Right cardiac atrium (tissue), 5 donors: ENCODE data around the gene ARL1. TPM values are rescaled to one million over a fixed set of nuclear protein-coding genes. Genes with fewer than 3 reads are reported as not detected.
"Not testable (repeated sequence)": the region's sequence is repeated elsewhere in the genome, so short reads cannot be mapped to it uniquely, and the experiment has no call there.

Source experiments
- ATAC-seq, 2 donors: fragments of 200-7000 bp; cut with Tn5 transposase; one replicate each; pipeline versions ENCODE4 v1.8.0 to v1.9.1; 2020; ENCODE audit warnings: moderate library complexity in 2 of 2, mild to moderate bottlenecking in 1 of 2
- DNase-seq, 3 donors: peaks; one replicate each; pipeline ENCODE4 v3.0.0-alpha.2; 2020
- H3K27ac ChIP-seq: one replicate; pipeline ENCODE4 v1.5.1; 2013; ENCODE audit warnings: mild to moderate bottlenecking, low read length, control low read depth, moderate library complexity
- H3K27me3 ChIP-seq: one replicate; pipeline ENCODE4 v1.6.1; 2013; ENCODE audit not compliant: control insufficient read depth, insufficient read depth
- H3K4me1 ChIP-seq: one replicate; pipeline ENCODE4 v1.6.1; 2013; ENCODE audit warnings: low read length; ENCODE audit not compliant: control insufficient read depth, insufficient read depth
- H3K4me3 ChIP-seq: one replicate; pipeline ENCODE4 v1.5.1; 2013; ENCODE audit warnings: low read length, control low read depth
- H3K9me3 ChIP-seq: one replicate; pipeline ENCODE4 v1.6.1; 2013; ENCODE audit warnings: low read length; ENCODE audit not compliant: control insufficient read depth
- WGBS: extraction: QIAGEN DNeasy Blood & Tissue Kit; methylation state at CpG from one replicate; pipeline ENCODE4 v1.1.7; 2013; 5-methylcytosine and 5-hydroxymethylcytosine counted together
- intact Hi-C, 4 donors: fragments of 100-400 bp; cut with DNase I; formaldehyde crosslinking; loops; one replicate each; pipeline versions ENCODE4 v1.11.0 to v1.14.0; 2022 to 2023
- polyA plus RNA-seq: library from polyadenylated mRNA; stranded (reverse); fragments of 200-250 nt; gene quantifications from one replicate; pipeline ENCODE4 v1.2.3, GENCODE V29; 2013
- total RNA-seq, 4 donors: library from RNA; stranded (reverse); fragmentation: NEBNext Ultra II Directional; extraction: Animal tissue kit (Norgen Biotek cat#: 25700); gene quantifications; one replicate each; pipeline ENCODE4 v1.2.1, GENCODE V29; 2021
- donor health status: healthy with polysubstance abuse.
- donor health status: DM: no; HTN: yes; CAD: no.
- donor health status: DM: no; HTN: no; CAD: no.
- donor health status: DM: no; HTN: yes; CAD: no; lungs with severe emphysema.
- donor health status: DM: yes; HTN: yes; CAD: no.

Gene ARL1
- total and polyA plus RNA-seq, 5 donors, result 45.7 to 114 (median 102) TPM

DNA sequence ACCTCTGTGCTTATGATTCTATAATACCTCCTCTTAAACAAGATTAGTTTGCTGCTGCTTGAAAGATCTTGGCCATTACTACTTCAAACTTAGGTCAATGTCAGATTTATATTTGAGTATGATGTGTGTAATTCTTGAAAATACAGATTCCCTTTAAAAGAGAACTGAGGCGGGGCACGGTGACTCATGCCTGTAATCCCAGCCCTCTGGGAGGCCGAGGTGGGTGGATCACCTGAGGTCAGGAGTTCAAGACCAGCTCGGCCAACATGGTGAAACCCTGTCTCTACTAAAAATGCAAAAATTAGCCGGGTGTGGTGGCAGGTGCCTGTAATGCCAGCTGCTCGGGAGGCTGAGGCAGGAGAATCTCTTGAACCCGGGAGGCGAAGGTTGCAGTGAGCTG, 2.6 kb upstream of the ARL1 start:
- not testable (repeated sequence) for H3K4me1 ChIP-seq, H3K27me3 ChIP-seq, DNase-seq, H3K9me3 ChIP-seq, H3K27ac ChIP-seq, ATAC-seq, H3K4me3 ChIP-seq
- intact Hi-C loops, result loop anchor here in 1 of 4 donors (10.0 kb wide), 1 partner anchor 425 kb away; the partner anchor contains the start of gene GNPTAB
- WGBS, result 88% methylated on average over 8 of the region's 8 CpGs

DNA sequence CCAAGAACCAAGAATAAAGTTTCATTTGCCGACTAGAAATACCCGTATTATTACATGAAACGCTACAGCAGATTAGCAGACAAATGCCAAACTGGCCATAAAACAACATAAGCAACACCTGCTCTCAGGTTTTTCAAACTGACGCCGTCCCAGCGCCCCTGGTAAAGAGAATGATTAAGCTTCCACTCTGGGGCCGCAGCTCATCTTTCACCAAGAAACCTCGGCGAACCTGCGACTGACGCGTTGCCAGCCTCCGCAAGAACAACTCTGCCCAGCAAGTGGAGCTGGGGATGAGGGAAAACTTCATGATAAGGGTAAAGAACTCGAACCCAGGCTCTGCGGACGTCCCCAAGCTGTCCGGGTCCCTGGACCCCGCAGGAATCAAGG, 530 bp downstream of the ARL1 start:
- no peaks in the 10 kb centered on the region for H3K4me1 ChIP-seq
- intact Hi-C loops, result no loop called here
- H3K27ac ChIP-seq, result peak overlapping the region; percentile 44
- no peaks in the 10 kb centered on the region for H3K27me3 ChIP-seq
- under 1% methylated on average over 18 of the region's 18 CpGs for WGBS
- peak in 1 of 2 donors; percentile 23 for ATAC-seq
- peak overlapping the region; percentile 42 for H3K4me3 ChIP-seq
- DNase-seq, result no peak
- no peaks in the 10 kb centered on the region for H3K9me3 ChIP-seq

DNA sequence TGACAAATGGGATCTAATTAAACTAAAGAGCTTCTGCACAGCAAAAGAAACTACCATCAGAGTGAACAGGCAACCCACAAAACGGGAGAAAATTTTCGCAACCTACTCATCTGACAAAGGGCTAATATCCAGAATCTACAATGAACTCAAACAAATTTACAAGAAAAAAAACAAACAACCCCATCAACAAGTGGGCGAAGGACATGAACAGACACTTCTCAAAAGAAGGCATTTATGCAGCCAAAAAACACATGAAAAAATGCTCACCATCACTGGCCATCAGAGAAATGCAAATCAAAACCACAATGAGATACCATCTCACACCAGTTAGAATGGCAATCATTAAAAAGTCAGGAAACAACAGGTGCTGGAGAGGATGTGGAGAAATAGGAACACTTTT, 16.4 kb downstream of the ARL1 start:
- H3K4me1 ChIP-seq, H3K27ac ChIP-seq, ATAC-seq, H3K9me3 ChIP-seq, DNase-seq, H3K27me3 ChIP-seq, H3K4me3 ChIP-seq, intact Hi-C loops: not testable (repeated sequence)
- WGBS, result 74% methylated on average over 3 of the region's 3 CpGs

DNA sequence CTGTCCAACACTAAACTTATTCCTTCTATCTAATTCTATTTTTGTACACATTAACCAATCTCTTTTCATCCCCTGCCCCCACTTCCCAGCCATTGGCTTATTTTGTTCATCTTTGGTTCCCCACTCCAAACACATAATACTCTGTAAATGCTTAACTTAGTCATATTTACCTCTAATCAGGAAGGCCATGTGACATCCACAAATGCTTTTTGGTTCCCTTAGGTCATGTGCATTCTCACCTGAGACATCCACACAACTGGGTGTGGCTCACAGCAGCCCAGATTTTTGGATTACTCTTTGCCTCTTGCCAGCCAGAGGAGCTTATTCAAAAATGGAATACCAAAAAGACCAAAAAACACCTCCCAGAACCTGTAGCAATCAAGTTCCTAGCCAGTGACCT, 28.4 kb downstream of the ARL1 start:
- intact Hi-C loops, result no loop called here
- Histone ChIP-seq H3K27ac (no peak overlapping the region), H3K4me1 (no peaks in the 10 kb centered on the region), H3K27me3 (no peaks in the 10 kb centered on the region), H3K9me3 (no peaks in the 10 kb centered on the region), H3K4me3 (no peak overlapping the region)
- ATAC-seq (no peak), DNase-seq (no peak)

DNA sequence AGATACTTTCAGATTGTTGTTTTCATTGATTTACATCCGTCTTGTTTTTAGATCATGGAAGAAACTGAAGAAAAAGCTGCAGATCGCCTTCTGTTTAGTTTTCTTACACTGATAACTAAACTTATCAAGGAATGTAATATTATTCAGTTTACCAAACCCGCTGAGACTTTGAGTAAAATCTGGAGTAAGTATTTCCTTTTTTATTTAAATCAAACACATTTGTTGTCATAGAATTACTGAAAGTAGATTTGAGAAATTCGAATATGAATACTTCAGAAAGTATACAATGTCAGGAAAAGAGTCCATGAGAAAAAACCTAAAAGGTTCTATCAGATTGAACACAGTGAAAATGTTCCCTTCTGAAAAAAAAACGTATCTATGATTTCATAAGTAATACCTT, 32.0 kb downstream of the ARL1 start:
- intact Hi-C loops, result no loop called here

DNA sequence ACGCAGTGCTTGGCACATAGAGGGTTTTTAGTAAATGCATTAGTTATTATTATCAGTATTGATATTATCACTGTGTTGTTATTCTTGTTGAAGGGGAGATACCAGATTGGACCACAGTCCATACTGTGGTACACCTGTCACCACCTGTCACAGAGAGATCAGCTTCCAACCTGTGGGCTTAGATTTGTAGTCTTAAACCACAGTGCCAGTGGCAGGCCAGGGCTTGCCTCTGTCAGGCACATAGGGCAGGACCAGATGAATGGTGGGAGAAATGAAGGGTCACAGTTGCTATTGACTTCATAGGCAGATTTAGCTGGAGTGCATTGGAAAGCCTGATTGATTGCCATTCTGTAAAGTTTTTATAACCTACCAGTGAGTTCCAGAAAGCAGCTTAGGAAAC, 35.1 kb downstream of the ARL1 start:
- Histone ChIP-seq H3K27ac (no peak overlapping the region), H3K9me3 (no peaks in the 10 kb centered on the region), H3K27me3 (no peaks in the 10 kb centered on the region), H3K4me3 (no peak overlapping the region), H3K4me1 (peaks cover 2% of the 10 kb centered on the region)
- no peak for ATAC-seq
- no peak for DNase-seq
- intact Hi-C loops, result no loop called here
- WGBS, result 86% methylated on average over 1 of the region's 1 CpG

More for the DNA sequence above, 32.0 kb downstream of the ARL1 start:
- no peak for DNase-seq
- Histone ChIP-seq H3K4me3 (no peak overlapping the region), H3K4me1 (peaks cover 2% of the 10 kb centered on the region), H3K9me3 (no peaks in the 10 kb centered on the region), H3K27me3 (no peaks in the 10 kb centered on the region), H3K27ac (no peak overlapping the region)
- 85% methylated on average over 5 of the region's 5 CpGs for WGBS
- ATAC-seq, result no peak

DNA sequence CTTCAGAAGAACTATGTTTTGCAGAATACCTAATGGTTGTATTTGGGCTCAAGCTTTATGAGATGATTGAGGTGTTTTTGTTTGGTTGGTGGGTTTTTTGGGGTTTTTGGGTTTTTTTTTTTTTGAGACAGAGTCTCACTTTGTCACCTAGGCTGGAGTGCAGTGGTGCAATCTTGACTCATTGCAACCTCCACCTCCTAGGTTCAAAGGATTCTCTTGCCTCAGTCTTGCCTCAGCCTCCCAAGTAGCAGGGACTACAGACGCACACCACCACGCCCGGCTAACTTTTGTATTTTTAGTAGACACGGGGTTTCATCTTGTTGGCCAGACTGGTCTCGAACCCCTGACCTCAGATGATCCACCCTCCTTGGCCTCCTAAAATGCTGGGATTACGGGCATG, 39.6 kb downstream of the ARL1 start:
- H3K4me1 ChIP-seq, result peaks cover 2% of the 10 kb centered on the region
- H3K9me3 ChIP-seq, result no peaks in the 10 kb centered on the region
- intact Hi-C loops, result no loop called here
- no peaks in the 10 kb centered on the region for H3K27me3 ChIP-seq
- WGBS, result 97% methylated on average over 6 of the region's 6 CpGs
- ATAC-seq, result no peak
- H3K4me3 ChIP-seq, result no peak overlapping the region
- DNase-seq, result no peak
- H3K27ac ChIP-seq, result no peak overlapping the region

DNA sequence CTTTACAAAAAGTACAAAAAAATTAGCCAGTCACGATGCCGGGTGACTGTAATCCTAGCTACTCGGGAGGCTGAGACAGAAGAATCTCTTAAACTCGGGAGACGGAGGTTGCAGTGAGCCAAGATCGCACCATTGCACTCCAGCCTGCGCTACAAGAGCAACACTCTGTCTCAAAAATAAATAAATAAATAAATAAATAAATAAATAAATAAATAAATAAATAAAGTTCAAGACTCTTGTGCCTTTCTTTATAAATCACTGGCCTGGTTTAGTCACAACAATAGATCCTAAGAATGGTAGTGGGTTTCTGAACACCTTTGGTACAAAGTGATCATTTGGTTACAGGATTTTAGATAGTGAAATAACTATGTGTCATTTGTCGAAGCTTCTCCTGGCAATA, 46.1 kb downstream of the ARL1 start:
- Histone ChIP-seq H3K27me3 (no peaks in the 10 kb centered on the region), H3K4me3 (no peak overlapping the region), H3K4me1 (no peaks in the 10 kb centered on the region), H3K9me3 (no peaks in the 10 kb centered on the region), H3K27ac (no peak overlapping the region)
- WGBS, result 85% methylated on average over 8 of the region's 8 CpGs
- intact Hi-C loops, result no loop called here
- ATAC-seq, result no peak
- no peak for DNase-seq

DNA sequence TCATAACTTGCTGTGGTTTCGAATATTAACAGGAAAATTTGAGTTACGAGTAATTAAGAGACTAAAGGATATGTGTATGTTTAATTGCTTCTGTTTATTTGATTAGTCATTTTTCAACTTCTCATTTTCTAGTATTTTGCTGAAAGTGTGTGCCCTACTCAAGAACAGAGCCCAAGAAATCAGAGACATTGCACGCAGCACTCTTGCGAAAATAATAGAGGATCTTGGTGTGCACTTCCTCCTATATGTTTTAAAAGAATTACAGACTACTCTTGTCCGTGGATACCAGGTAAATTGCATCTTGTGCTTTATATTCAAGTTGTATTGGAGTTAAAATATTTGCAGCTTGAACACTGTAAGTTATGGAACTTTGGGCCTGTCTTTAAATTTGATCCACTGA, 50.8 kb downstream of the ARL1 start:
- 89% methylated on average over 5 of the region's 5 CpGs for WGBS
- Histone ChIP-seq H3K27ac (no peak overlapping the region), H3K4me1 (no peaks in the 10 kb centered on the region), H3K27me3 (no peaks in the 10 kb centered on the region), H3K4me3 (no peak overlapping the region), H3K9me3 (no peaks in the 10 kb centered on the region)
- no peak for DNase-seq
- ATAC-seq, result no peak
- intact Hi-C loops, result no loop called here

DNA sequence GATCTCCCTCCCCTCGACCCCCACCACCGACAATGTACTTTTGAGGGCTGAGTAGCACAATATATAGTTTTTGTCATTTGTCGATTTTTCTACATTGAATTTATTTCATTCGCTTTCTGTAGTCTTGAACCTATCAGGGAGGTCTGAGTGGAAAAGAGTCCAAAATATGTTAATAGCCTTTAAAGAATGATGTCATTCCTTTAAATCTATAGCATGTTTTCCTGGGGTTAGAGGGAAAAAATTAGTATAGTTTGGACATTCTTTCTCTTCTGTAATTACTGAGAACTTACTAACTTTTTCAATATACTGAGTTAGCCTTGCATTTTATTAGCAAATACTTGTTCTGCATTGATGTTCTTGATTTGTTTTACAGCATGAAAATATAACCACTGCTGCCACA, 55.9 kb downstream of the ARL1 start:
- Histone ChIP-seq H3K27ac (no peak overlapping the region), H3K9me3 (no peaks in the 10 kb centered on the region), H3K4me3 (no peak overlapping the region), H3K4me1 (no peaks in the 10 kb centered on the region), H3K27me3 (no peaks in the 10 kb centered on the region)
- DNase-seq (no peak), ATAC-seq (no peak)
- intact Hi-C loops, result no loop called here
- WGBS, result 98% methylated on average over 4 of the region's 4 CpGs

DNA sequence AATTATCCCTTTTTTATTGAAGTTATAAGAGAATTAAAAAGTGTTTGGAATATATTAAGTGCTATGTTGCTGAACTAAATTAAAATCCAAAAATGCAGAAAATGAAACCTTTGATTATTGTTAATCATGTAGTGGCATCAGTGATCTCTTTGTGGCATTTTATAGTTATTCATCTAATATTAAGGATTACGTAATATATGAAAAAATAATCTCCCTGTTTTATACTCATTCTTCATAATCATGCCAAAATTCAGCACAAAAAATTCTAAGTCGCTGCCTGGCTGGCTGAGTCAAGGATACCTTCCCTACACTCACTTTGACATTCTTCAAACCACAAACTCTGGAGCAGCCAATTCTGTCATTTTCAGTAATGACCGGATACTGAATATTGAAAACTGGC, 63.7 kb downstream of the ARL1 start:
- Histone ChIP-seq H3K27ac (no peak overlapping the region), H3K9me3 (no peaks in the 10 kb centered on the region), H3K4me3 (no peak overlapping the region), H3K4me1 (no peaks in the 10 kb centered on the region), H3K27me3 (no peaks in the 10 kb centered on the region)
- DNase-seq, result no peak
- ATAC-seq, result no peak
- intact Hi-C loops, result no loop called here
- 95% methylated on average over 3 of the region's 3 CpGs for WGBS
